A549 treated with AZD2906 at 1 μM for 4 hours (cell line): ENCODE data around the gene EPHA2. TPM values are rescaled to one million over a fixed set of nuclear protein-coding genes. Genes with fewer than 3 reads are reported as not detected.

Experiments
- total RNA-seq: library from RNA; stranded (reverse); fragments of 200-300 nt; extraction: Qiagen RNA extraction; gene quantifications from 5 replicates; pipeline ENCODE4 v1.2.3, GENCODE V29; 2022

Gene EPHA2
- 98.2 to 125 TPM (median 118 TPM) in 5 replicates for total RNA-seq

DNA sequence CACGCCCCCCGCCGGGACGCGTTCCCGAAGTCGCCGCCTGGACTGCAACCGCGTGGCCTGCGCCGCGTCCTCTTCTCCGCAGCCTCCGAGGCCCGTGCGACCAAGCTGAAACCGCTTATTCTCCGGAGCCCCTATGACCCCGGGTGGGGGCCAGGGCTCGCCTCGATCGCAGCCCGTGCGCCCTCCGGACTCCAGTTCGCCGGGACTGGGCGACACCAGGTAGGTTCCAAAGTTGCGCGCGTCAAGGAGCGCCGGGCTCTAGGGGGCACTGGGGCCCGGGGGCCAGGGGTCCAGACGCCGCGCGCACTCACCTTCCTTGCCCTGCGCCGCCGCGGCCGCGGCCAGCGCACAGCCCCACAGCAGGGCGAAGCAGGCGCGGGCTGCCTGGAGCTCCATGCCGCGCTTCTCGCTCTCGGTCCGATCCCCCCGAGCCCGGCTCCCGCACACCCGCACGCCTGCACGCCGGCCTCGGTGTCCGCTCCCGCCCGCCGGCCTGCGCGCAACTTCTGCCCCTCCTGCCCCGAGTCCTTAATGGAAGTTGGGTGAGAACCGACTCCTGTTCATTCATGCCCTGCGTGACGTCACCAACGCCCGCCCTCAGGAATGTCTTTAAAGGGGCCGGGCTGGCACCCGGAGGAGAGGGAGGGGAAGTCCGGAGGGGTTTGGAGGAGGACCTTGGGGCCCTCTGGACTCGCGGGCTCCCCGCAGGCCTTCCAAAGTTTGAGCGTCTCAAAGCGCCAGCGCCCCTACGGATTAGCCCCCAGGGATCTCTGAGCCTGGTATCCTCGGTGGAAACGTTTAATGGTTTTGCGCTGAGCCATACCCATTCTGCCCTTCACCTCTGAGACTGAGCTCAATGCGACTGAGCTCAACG lies at the start of gene EPHA2:
Gene EPHA2, minus strand, starts transcription at position 533 of the 874 bp plus-strand sequence. Its CDS starts 137 bp downstream, at position 396.

Other genes with a start within 250 kb of the EPHA2 start
- 9.3 to 13.9 TPM (median 12.8 TPM) in 5 replicates for gene ZBTB17, start 180.0 kb downstream of the EPHA2 start, total RNA-seq
- 0.02 to 0.03 TPM in 2 of 5 replicates, not detected in the others for gene SRARP, start 151.8 kb downstream of the EPHA2 start, total RNA-seq
- 0.07 to 0.11 TPM (median 0.10 TPM) in 3 of 5 replicates, not detected in the others for gene HSPB7, start 138.0 kb downstream of the EPHA2 start, total RNA-seq
- gene CLCNKA, start 134.0 kb downstream of the EPHA2 start, total RNA-seq, result 0.03 to 0.09 TPM (median 0.06 TPM) in 5 replicates
- 0.07 to 0.13 TPM (median 0.10 TPM) in 4 of 5 replicates, not detected in the other for gene CLCNKB, start 112.3 kb downstream of the EPHA2 start, total RNA-seq
- gene FAM131C, start 82.4 kb downstream of the EPHA2 start, total RNA-seq, result 13.5 to 21.3 TPM (median 19.9 TPM) in 5 replicates
- 5.1 to 6.6 TPM (median 5.7 TPM) in 5 replicates for gene ARHGEF19, start 56.6 kb upstream of the EPHA2 start, total RNA-seq
- 3.2 to 4.8 TPM (median 3.4 TPM) in 5 replicates for gene CPLANE2, start 81.1 kb upstream of the EPHA2 start, total RNA-seq
- 8.3 to 9.7 TPM (median 8.9 TPM) in 5 replicates for gene FBXO42, start 196.4 kb upstream of the EPHA2 start, total RNA-seq
- 76.9 to 89.0 TPM (median 88.3 TPM) in 5 replicates for gene SZRD1, start 211.2 kb upstream of the EPHA2 start, total RNA-seq